Stomach smooth muscle (tissue), 2 donors: ENCODE data around the gene DCAF8L2.
"Not testable (repeated sequence)": the region's sequence is repeated elsewhere in the genome, so short reads cannot be mapped to it uniquely, and the experiment has no call there.

ENCODE experiments used
- H3K27ac ChIP-seq: one replicate; pipeline ENCODE4 v1.7.0; 2013; ENCODE audit warnings: mild to moderate bottlenecking, low read length, inconsistent platforms
- H3K27me3 ChIP-seq, 2 donors: one replicate each; pipeline ENCODE4 v1.7.0; 2013; ENCODE audit warnings: low read length in 2 of 2; ENCODE audit not compliant: insufficient read depth in 2 of 2, control insufficient read depth in 1 of 2
- H3K36me3 ChIP-seq, 2 donors: one replicate each; pipeline ENCODE4 v1.7.0; 2013; ENCODE audit warnings: low read length in 2 of 2; ENCODE audit not compliant: control insufficient read depth in 2 of 2, insufficient read depth in 2 of 2
- H3K4me1 ChIP-seq: one replicate; pipeline ENCODE4 v1.7.0; 2013; ENCODE audit warnings: low read length; ENCODE audit not compliant: control insufficient read depth, insufficient read depth
- H3K4me3 ChIP-seq, 2 donors: one replicate each; pipeline ENCODE4 v1.7.0; 2013; ENCODE audit warnings: low read length in 2 of 2
- H3K9ac ChIP-seq, 2 donors: one replicate each; pipeline ENCODE4 v1.7.0; 2013; ENCODE audit warnings: low read length in 2 of 2, mild to moderate bottlenecking in 1 of 2
- H3K9me3 ChIP-seq, 2 donors: one replicate each; pipeline ENCODE4 v1.7.0; 2013; ENCODE audit warnings: low read length in 2 of 2; ENCODE audit not compliant: control insufficient read depth in 2 of 2
- donor health status: healthy.
- donor health status: Pancreatic carcinoma.

DCAF8L2 gene

DNA sequence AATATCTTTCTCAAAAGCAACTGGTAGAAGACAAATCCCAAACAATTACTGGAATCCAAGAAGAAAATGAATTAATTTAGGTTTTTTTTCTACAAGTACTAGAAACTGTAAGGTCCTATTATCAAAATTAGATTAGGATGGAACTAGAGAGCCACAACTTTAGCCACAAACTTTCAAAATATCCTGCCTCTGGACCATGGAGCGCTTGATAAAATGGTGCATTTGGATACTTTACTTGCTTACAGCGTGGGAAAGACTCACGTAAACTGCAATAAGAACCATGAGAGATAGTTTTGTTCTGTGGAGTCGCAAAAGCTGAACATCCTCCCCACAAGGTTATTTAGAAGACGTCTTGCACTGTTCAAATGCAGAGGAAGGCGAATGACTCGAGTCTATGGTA lies at the start of gene DCAF8L2:
DCAF8L2 (plus strand) TSS at position 301 of the 400 bp plus-strand sequence. CDS start 156,552 bp downstream, outside the sequence.
- Histone ChIP-seq H3K4me1 (no peaks in the 10 kb centered on the region), H3K9me3 (no peaks in the 10 kb centered on the region), H3K27me3 (no peaks in the 10 kb centered on the region), H3K9ac (no peak within 1 kb of the TSS), H3K4me3 (no peak within 1 kb of the TSS), H3K27ac (no peak within 1 kb of the TSS), H3K36me3 (no peaks in the 10 kb centered on the region)

DNA sequence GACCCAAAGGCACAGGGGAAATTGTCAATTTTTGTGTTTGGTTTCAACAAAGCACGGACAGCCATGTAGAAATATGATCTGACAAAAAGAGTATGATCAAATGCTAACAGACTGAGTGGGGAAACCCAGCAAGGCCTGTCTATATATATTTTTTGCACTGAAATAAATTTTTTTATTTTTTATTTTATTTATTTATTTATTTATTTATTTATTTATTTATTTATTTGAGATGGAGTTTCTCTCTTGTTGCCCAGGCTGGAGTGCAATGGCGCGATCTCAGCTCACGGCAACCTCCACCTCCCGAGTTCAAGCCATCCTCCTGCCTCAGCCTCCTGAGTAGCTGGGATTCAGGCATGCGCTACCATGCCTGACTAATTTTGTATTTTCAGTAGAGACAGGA lies 49.0 kb upstream of the DCAF8L2 start:
- not testable (repeated sequence) for H3K9me3 ChIP-seq, H3K27me3 ChIP-seq, H3K4me1 ChIP-seq, H3K9ac ChIP-seq, H3K27ac ChIP-seq, H3K4me3 ChIP-seq, H3K36me3 ChIP-seq

DNA sequence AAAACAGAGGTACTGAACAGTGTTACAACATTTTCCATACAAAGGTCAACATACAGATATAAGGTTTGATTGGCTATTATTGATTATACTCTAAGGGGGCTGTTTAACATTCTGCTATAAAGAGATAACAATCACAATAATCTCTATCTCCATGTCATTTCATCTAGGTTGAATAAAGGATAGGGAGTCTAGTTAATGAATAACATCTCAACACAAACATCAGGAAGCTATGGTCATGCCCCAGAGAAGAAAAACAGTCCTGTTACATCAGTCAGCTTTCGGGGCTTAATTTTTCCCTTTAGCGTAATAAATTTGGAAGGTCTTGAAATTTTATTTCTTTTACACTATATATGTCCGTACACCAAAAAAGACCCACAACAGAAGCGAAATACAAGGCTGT lies 41.5 kb upstream of the DCAF8L2 start:
- Histone ChIP-seq H3K27me3 (no peaks in the 10 kb centered on the region), H3K4me3 (no peak overlapping the region), H3K27ac (no peak overlapping the region), H3K9ac (no peak overlapping the region), H3K9me3 (no peaks in the 10 kb centered on the region), H3K36me3 (no peaks in the 10 kb centered on the region), H3K4me1 (no peaks in the 10 kb centered on the region)

DNA sequence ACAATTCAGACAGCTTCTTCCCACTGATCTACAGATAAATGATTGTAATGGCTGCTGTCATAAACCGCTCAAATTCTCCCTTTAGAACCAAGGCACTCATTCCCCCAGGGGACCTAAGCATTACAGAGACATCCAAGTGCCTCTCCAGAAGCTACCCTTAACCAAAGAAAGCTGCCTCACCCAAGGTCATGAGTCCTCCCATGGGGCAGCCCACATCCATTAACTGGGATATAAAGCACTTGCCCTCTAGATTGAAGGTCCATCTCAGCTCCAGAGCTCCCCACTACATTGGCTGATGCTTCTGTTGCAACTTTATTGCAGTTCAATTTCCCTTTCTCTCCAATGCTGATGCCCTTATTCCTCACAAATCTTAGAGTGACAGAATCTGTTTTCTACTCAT lies 40.5 kb upstream of the DCAF8L2 start:
- Histone ChIP-seq H3K4me3 (no peak overlapping the region), H3K9ac (no peak overlapping the region), H3K27me3 (no peaks in the 10 kb centered on the region), H3K27ac (no peak overlapping the region), H3K36me3 (no peaks in the 10 kb centered on the region), H3K4me1 (no peaks in the 10 kb centered on the region), H3K9me3 (no peaks in the 10 kb centered on the region)

DNA sequence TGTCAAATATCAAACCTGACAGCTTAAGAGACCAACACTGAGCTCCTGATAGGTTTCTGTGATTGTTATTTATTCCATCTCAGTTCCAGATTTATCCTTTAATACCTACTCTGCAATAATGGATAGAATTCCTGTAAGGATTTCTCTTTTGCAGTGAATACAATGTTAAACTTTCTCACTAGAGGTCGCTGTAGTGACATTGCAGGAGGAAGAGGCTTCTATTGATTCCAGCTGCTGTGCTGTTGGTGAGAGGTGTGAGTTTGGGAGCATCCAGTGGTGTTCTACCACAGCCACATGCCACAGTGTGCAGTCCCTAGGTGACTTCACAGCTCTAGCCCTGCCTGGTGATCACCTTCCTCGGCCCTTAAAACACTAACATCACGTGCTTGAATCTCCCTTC lies 34.6 kb upstream of the DCAF8L2 start:
- Histone ChIP-seq H3K9ac (no peak overlapping the region), H3K9me3 (no peaks in the 10 kb centered on the region), H3K4me3 (no peak overlapping the region), H3K36me3 (no peaks in the 10 kb centered on the region), H3K27ac (no peak overlapping the region), H3K27me3 (peaks cover 0 to 3% of the 10 kb centered on the region in 2 donors), H3K4me1 (no peaks in the 10 kb centered on the region)

DNA sequence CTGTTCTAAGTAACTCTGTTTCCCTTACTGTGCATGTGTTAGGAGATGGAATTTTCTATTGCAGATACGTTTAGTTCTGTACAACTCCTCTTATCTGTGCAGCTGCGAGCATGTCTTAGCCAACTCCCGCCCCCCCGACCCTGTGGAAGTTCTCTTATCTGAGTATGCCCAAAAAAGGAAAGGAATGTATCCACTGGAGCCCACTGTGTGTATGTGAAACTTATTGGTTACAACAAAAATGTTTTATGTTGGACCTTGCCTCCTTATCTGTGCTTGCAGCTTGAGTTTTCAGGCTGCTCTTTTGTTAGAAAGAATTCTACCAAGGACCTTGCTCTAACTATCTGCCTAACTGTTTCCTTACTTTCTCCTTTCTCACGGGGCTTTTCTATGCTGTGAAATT lies 24.2 kb upstream of the DCAF8L2 start:
- Histone ChIP-seq H3K36me3 (no peaks in the 10 kb centered on the region), H3K4me1 (no peaks in the 10 kb centered on the region), H3K27me3 (no peaks in the 10 kb centered on the region), H3K27ac (no peak overlapping the region), H3K9ac (no peak overlapping the region), H3K4me3 (no peak overlapping the region), H3K9me3 (no peaks in the 10 kb centered on the region)

DNA sequence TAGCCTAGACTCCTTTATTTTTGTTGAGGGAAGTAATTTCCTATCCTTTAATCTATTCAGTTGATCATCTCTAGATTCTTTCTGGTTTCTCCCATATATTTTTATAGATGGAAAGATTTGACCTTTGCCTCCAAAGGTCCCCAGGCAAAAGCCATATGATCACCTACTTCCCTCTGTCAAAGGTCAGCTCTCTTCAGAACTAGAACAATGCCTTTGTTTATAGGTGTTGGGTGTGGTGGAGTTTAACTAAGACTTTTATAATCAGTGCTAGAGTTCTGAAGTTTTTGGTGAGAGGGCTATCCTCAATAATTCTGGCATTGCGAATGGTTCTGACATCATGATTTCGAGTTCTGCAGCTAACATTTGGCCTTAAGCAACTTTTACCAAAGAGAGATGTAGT lies 19.0 kb upstream of the DCAF8L2 start:
- H3K4me1 ChIP-seq, result no peaks in the 10 kb centered on the region
- no peaks in the 10 kb centered on the region for H3K27me3 ChIP-seq
- H3K27ac ChIP-seq, result no peak overlapping the region
- no peaks in the 10 kb centered on the region for H3K36me3 ChIP-seq
- no peak overlapping the region for H3K9ac ChIP-seq
- no peak overlapping the region for H3K4me3 ChIP-seq
- no peaks in the 10 kb centered on the region for H3K9me3 ChIP-seq

DNA sequence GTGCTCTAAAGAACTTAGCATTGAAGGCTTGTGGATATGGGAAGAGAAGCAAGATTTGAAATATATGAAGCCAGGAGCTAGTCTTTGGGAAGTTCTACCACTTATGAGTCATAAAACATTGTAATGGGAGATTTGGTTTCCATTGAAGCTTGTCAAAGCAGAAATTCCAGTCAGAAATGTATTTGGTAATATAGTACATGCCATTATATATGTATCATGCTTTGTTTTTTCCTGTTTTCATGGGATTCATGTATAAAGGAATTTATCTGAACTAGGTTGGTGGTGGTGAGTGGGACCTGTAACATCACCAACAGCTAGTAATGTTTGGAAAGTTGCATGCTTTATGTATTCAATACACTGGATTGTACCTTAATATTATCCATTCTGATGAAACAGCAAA lies 14.6 kb upstream of the DCAF8L2 start:
- Histone ChIP-seq H3K36me3 (no peaks in the 10 kb centered on the region), H3K4me1 (no peaks in the 10 kb centered on the region), H3K27ac (no peak overlapping the region), H3K9ac (no peak overlapping the region), H3K27me3 (no peaks in the 10 kb centered on the region), H3K4me3 (no peak overlapping the region), H3K9me3 (peaks cover 0 to 2% of the 10 kb centered on the region in 2 donors)

DNA sequence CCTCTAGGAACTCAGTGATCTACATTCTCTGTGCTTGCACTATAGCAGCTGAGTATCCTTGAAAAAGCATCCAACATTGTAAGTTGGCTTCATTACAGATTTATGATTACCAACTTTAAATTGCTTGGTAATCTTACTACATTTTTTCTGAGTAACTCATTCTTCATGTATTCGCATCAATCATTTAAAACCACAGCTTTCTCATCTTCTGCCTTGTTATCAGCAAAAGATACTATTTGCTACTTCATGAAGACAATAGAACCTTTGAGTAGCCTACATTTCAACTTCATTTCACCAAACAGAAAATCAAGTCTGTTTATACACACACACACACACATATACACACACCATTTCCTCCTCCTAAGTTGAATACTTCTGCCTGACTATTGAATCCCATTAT lies 6.2 kb upstream of the DCAF8L2 start:
- peaks cover 0 to 2% of the 10 kb centered on the region in 2 donors for H3K9me3 ChIP-seq
- H3K4me3 ChIP-seq, result no peak overlapping the region
- no peak overlapping the region for H3K9ac ChIP-seq
- H3K4me1 ChIP-seq, result no peaks in the 10 kb centered on the region
- H3K27me3 ChIP-seq, result no peaks in the 10 kb centered on the region
- no peak overlapping the region for H3K27ac ChIP-seq
- no peaks in the 10 kb centered on the region for H3K36me3 ChIP-seq

DNA sequence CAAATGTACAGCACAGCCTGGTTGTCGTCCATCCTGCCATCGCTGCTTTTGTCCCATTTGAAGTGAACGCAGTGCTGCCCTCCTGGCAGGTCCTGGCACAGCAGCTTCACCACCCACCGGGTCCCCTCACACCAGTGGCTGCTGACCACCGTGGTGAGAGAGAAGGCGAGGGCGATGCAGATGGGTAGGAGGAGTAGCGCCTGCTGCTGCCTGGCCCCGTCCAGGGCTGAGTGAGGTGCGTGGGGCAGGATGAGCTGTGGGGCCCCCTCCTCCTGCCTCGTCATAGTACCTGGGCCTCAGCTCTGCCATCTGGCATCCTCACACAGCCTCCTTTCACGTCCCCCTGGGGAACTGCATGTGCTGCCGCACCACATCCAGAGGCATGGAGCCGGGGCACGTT lies 1.8 kb downstream of the DCAF8L2 start:
- Histone ChIP-seq H3K36me3 (no peaks in the 10 kb centered on the region), H3K4me1 (no peaks in the 10 kb centered on the region), H3K9me3 (no peaks in the 10 kb centered on the region), H3K4me3 (no peak overlapping the region), H3K27me3 (no peaks in the 10 kb centered on the region), H3K27ac (no peak overlapping the region), H3K9ac (no peak overlapping the region)

DNA sequence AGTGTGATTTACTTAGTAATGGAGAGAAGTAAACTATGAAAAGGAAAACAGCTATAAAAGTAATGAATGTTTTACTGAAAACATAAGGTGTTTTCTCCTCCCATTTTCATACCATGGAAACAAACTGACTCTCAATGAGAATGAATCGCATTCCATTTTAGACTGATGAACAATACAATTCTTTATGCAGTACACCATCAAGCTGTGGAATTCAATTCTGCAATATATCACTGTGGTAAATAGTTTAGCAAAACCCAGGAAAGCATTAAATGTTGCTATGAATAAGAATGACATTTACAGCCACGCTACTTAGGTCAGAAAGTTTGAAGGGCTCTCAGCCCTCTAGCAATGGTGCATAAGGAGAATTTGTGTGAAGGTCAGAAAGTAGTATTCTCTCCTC lies 7.4 kb downstream of the DCAF8L2 start:
- Histone ChIP-seq H3K4me1 (no peaks in the 10 kb centered on the region), H3K4me3 (no peak overlapping the region), H3K27ac (no peak overlapping the region), H3K9me3 (no peaks in the 10 kb centered on the region), H3K27me3 (no peaks in the 10 kb centered on the region), H3K9ac (no peak overlapping the region), H3K36me3 (no peaks in the 10 kb centered on the region)

DNA sequence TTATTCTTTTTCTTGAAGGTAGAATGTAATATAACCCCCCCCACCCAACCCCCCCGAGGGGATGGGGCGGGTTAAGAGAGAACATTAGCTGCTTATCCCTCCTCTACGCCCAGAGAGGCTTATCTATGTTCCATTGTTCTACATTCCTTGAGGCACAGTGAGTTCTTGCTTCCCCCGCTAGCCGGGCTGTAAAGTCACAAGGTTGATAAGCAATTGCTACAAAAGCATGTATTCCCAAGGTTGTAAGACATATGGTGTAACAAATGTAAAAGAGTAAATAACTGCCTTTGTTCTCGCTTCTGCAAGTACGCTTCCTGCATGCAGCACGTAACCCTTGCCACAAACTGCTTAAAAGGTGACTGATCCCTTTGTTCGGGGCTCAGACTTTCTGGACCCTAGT lies 8.2 kb downstream of the DCAF8L2 start:
- H3K27ac ChIP-seq, result no peak overlapping the region
- H3K9ac ChIP-seq, result no peak overlapping the region
- no peak overlapping the region for H3K4me3 ChIP-seq
- no peaks in the 10 kb centered on the region for H3K27me3 ChIP-seq
- no peaks in the 10 kb centered on the region for H3K4me1 ChIP-seq
- H3K9me3 ChIP-seq, result no peaks in the 10 kb centered on the region
- no peaks in the 10 kb centered on the region for H3K36me3 ChIP-seq
